Effector memory CD4-positive, alpha-beta T cell (primary cell): ENCODE results near the gene FAM9C.
"Not testable (repeated sequence)": the region's sequence is repeated elsewhere in the genome, so short reads cannot be mapped to it uniquely, and the experiment has no call there.

Source experiments
- DNase-seq, 3 donors: peaks; one replicate each; pipeline ENCODE4 v3.0.0-alpha.2; 2020
- H3K27ac ChIP-seq: 2 replicates; pipeline ENCODE4 v1.7.0; 2013; ENCODE audit warnings: mild to moderate bottlenecking, low read length, moderate library complexity; ENCODE audit not compliant: insufficient read depth, poor library complexity, severe bottlenecking
- H3K27me3 ChIP-seq: replicated peaks from 2 replicates; pipeline ENCODE4 v1.7.0; 2013; ENCODE audit warnings: mild to moderate bottlenecking, low read length; ENCODE audit not compliant: insufficient read depth, control insufficient read depth, poor library complexity, severe bottlenecking
- H3K36me3 ChIP-seq: 2 replicates; pipeline ENCODE4 v1.7.0; 2013; ENCODE audit warnings: mild to moderate bottlenecking, low read length, moderate library complexity; ENCODE audit not compliant: control insufficient read depth, insufficient read depth
- H3K4me1 ChIP-seq: 2 replicates; pipeline ENCODE4 v1.7.0; 2013; ENCODE audit warnings: low read length, mild to moderate bottlenecking; ENCODE audit not compliant: control insufficient read depth, insufficient read depth, poor library complexity, severe bottlenecking
- H3K4me3 ChIP-seq: 2 replicates; pipeline ENCODE4 v1.7.0; 2013; ENCODE audit warnings: low read length, low read depth, mild to moderate bottlenecking; ENCODE audit not compliant: insufficient read depth, poor library complexity, severe bottlenecking
- H3K9me3 ChIP-seq: 2 replicates; pipeline ENCODE4 v1.7.0; 2013; ENCODE audit warnings: mild to moderate bottlenecking, low read length, moderate library complexity; ENCODE audit not compliant: control insufficient read depth

Gene FAM9C

DNA sequence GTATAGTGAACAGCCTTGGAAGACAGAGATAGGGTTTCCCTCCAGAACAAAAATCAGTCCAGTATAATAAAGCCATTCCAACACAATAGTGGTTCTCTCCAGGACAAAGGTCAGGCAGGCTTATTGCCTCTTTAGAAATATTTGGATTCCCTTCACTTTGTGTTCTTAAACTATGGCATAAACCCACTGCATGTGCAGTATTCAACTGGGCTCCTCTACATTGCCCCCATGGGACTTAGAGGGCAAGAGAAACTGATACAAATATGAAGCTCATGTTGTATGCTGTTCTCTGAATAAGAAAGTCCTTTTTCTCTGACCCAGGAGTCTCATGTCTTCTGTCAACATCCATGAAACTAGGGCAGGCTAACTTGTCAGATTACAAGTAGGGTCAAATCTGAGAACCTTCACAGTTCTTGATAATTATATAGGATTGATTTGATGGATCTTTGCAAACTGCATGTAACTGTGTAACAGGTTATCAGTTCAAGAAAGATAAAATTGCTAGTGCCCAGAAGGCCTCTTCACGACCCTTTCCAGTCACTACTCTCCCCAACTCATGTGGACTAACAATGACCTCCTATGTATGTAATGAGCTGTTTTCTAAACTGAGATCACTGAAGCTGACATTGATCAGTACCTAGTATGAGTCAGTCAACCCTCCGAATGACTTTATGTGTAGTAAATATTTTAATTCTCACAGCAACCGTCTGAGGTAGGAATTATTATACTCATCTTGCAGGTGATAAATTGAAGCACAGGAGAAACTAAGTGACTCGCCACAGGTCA is 31.9 kb upstream of the FAM9C start:
- Histone ChIP-seq H3K9me3 (no peaks in the 10 kb centered on the region), H3K27ac (peak overlapping the region; percentile 37), H3K4me1 (peaks cover 24% of the 10 kb centered on the region), H3K4me3 (no peak overlapping the region), H3K36me3 (no peaks in the 10 kb centered on the region), H3K27me3 (peaks cover 2% of the 10 kb centered on the region)
- DNase-seq: no peak

- peak overlapping the region; percentile 15 for H3K27ac ChIP-seq
- H3K4me1 ChIP-seq: peaks cover 12% of the 10 kb centered on the region
- H3K36me3 ChIP-seq: no peaks in the 10 kb centered on the region
- no peak overlapping the region for H3K4me3 ChIP-seq
- no peaks in the 10 kb centered on the region for H3K27me3 ChIP-seq
- no peak for DNase-seq
- H3K9me3 ChIP-seq: no peaks in the 10 kb centered on the region
These were observed 30.2 kb upstream of the FAM9C start for GRCh38 chrX:13074297-13075262.

GRCh38 chrX:13069771-13070416 is 25.5 kb upstream of the FAM9C start:
- Histone ChIP-seq H3K27ac (no peak overlapping the region), H3K4me3 (no peak overlapping the region), H3K27me3 (no peaks in the 10 kb centered on the region), H3K9me3 (no peaks in the 10 kb centered on the region), H3K4me1 (peaks cover 2% of the 10 kb centered on the region), H3K36me3 (no peaks in the 10 kb centered on the region)
- DNase-seq: no peak

GRCh38 chrX:13068651-13069050 is 24.2 kb upstream of the FAM9C start:
- H3K4me3 ChIP-seq: no peak overlapping the region
- DNase-seq: no peak
- no peaks in the 10 kb centered on the region for H3K36me3 ChIP-seq

GRCh38 chrX:13067773-13068172 is 23.4 kb upstream of the FAM9C start:
- H3K4me1 ChIP-seq: no peaks in the 10 kb centered on the region
- H3K4me3 ChIP-seq: no peak overlapping the region
- no peak overlapping the region for H3K27ac ChIP-seq
- no peaks in the 10 kb centered on the region for H3K36me3 ChIP-seq
- no peak for DNase-seq
- H3K9me3 ChIP-seq: no peaks in the 10 kb centered on the region
- H3K27me3 ChIP-seq: no peaks in the 10 kb centered on the region

More at GRCh38 chrX:13068651-13069050, 24.2 kb upstream of the FAM9C start:
- Histone ChIP-seq H3K4me1 (no peaks in the 10 kb centered on the region), H3K27me3 (no peaks in the 10 kb centered on the region), H3K9me3 (no peaks in the 10 kb centered on the region), H3K27ac (no peak overlapping the region)

DNA sequence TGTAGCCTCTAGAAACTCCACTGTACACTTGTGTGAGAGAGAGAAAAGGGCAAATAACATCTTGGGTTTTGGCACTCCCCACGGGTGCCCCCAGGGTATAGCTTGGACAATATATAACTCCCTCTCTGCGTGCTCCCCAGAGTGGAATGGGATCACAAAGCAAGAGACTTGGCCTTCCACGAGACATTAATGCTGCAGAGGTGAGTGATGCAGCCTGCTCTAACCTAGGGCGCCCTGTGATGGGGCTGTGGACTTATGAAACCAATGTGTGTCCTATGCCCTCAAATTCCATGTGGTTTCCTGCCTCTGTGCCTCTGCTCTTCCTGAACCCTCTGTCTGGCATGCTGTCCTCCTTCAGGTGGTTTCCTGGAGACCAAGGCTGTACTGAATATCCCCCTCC is 22.0 kb upstream of the FAM9C start:
- H3K36me3 ChIP-seq: no peaks in the 10 kb centered on the region
- no peaks in the 10 kb centered on the region for H3K27me3 ChIP-seq
- H3K4me3 ChIP-seq: no peak overlapping the region
- H3K4me1 ChIP-seq: no peaks in the 10 kb centered on the region
- no peaks in the 10 kb centered on the region for H3K9me3 ChIP-seq
- no peak overlapping the region for H3K27ac ChIP-seq
- no peak for DNase-seq

GRCh38 chrX:13064599-13065143 is 20.3 kb upstream of the FAM9C start:
- Histone ChIP-seq H3K27me3 (no peaks in the 10 kb centered on the region), H3K36me3 (no peaks in the 10 kb centered on the region), H3K27ac (no peak overlapping the region), H3K4me1 (peaks cover 6% of the 10 kb centered on the region), H3K9me3 (no peaks in the 10 kb centered on the region), H3K4me3 (no peak overlapping the region)
- DNase-seq: no peak

- DNase-seq, H3K9me3 ChIP-seq, H3K27me3 ChIP-seq, H3K36me3 ChIP-seq, H3K27ac ChIP-seq, H3K4me3 ChIP-seq, H3K4me1 ChIP-seq: not testable (repeated sequence)
These were observed 18.7 kb upstream of the FAM9C start for GRCh38 chrX:13063124-13063523.

GRCh38 chrX:13062331-13062730 is 17.9 kb upstream of the FAM9C start:
- not testable (repeated sequence) for H3K4me1 ChIP-seq, H3K9me3 ChIP-seq, H3K4me3 ChIP-seq, H3K36me3 ChIP-seq, H3K27me3 ChIP-seq, DNase-seq, H3K27ac ChIP-seq
